ENCODE results near the gene FHIT.

DNA sequence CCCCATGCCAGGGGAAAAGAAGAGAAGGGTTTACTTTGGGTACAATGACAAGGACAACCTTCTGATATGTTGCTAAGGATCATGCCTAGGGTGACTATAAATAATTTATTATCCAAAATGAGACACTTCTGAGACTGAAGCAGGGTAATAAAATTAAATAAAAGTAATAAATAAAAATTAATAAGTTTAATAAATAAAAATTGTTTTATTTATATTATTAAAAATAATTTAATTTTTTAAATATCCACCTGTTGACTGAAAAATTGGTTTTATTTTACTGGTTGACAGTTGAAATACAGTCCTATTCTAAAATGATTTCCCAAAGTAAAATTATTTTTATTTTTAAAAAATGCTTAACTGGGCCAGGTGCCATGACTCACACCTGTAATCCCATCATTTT, 102.0 kb downstream of the FHIT start:
- TF ChIP-seq POLR2A (IDR thresholded peaks at IDR 0.05): no peak
- TF ChIP-seq, protein P1, sequence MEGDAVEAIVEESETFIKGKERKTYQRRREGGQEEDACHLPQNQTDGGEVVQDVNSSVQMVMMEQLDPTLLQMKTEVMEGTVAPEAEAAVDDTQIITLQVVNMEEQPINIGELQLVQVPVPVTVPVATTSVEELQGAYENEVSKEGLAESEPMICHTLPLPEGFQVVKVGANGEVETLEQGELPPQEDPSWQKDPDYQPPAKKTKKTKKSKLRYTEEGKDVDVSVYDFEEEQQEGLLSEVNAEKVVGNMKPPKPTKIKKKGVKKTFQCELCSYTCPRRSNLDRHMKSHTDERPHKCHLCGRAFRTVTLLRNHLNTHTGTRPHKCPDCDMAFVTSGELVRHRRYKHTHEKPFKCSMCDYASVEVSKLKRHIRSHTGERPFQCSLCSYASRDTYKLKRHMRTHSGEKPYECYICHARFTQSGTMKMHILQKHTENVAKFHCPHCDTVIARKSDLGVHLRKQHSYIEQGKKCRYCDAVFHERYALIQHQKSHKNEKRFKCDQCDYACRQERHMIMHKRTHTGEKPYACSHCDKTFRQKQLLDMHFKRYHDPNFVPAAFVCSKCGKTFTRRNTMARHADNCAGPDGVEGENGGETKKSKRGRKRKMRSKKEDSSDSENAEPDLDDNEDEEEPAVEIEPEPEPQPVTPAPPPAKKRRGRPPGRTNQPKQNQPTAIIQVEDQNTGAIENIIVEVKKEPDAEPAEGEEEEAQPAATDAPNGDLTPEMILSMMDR (IDR thresholded peaks at IDR 0.05): no peak
